ENCODE data around the gene KLK13.

GRCh38 chr19:51097796-51098195 is 32.9 kb upstream of the KLK13 start:
- TF ChIP-seq CTCF (IDR thresholded peaks at IDR 0.05) (no peak), POLR2AphosphoS5 (IDR thresholded peaks at IDR 0.05) (no peak)

All from sigmoid colon (tissue), 4 donors.